IMR-90 (cell line): Measurements from ENCODE around the gene ODAD3. TPM values are rescaled to one million over a fixed set of nuclear protein-coding genes. Genes with fewer than 3 reads are reported as not detected.

Experiments used
- ATAC-seq: fragments of 200-7000 bp; cut with Tn5 transposase; 2 replicates; pipeline ENCODE4 v1.9.1; 2020; ENCODE audit warnings: low read depth, mild to moderate bottlenecking, moderate library complexity
- BruUV-seq: library from RNA; stranded (reverse); fragments of 400-500 nt; replicated peaks from 2 replicates; lab custom pipeline; 2021; lab: Mats Ljungman, UMichigan
- CTCF ChIA-PET: fragments of 300-600 bp; formaldehyde crosslinking; extraction: SDS; loops from one replicate; lab custom pipeline; 2021; ENCODE audit warnings: antibody characterized with exemption; lab: Yijun Ruan, JAX
- POLR2A ChIA-PET: fragments of 300-600 bp; sonication (Branson Sonifier 250); formaldehyde crosslinking; loops from one replicate; lab custom pipeline; 2022; ENCODE audit warnings: antibody characterized with exemption; ENCODE audit not compliant: unreplicated experiment; lab: Charles Lee
- DNase-seq: peaks from one replicate; pipeline ENCODE4 v3.0.0; 2013
- H2AFZ ChIP-seq: replicated peaks from 2 replicates; pipeline ENCODE3; 2013; ENCODE audit warnings: low read length, mild to moderate bottlenecking; ENCODE audit not compliant: poor library complexity
- H2AK5ac ChIP-seq: 2 replicates; pipeline ENCODE4 v1.6.1; 2013; ENCODE audit warnings: low read depth, low read length, inconsistent platforms
- H2AK9ac ChIP-seq: replicated peaks from 2 replicates; pipeline ENCODE3; 2013; ENCODE audit warnings: mild to moderate bottlenecking, low read depth, low read length, moderate library complexity; ENCODE audit not compliant: poor library complexity
- H2BK120ac ChIP-seq: 2 replicates; pipeline ENCODE4 v1.6.1; 2013; ENCODE audit warnings: low read depth, low read length, inconsistent platforms
- H2BK15ac ChIP-seq: 3 replicates; pipeline ENCODE4 v1.6.1; 2013; ENCODE audit warnings: low read depth, low read length, inconsistent platforms
- H2BK20ac ChIP-seq: 2 replicates; pipeline ENCODE4 v1.6.1; 2013; ENCODE audit warnings: low read depth, mild to moderate bottlenecking, inconsistent platforms, low read length, moderate library complexity
- H2BK5ac ChIP-seq: 2 replicates; pipeline ENCODE4 v1.6.1; 2013; ENCODE audit warnings: mild to moderate bottlenecking, low read depth, low read length, inconsistent platforms; ENCODE audit not compliant: poor library complexity, severe bottlenecking
- H3K14ac ChIP-seq: replicated peaks from 2 replicates; pipeline ENCODE4 v1.6.1; 2013; ENCODE audit warnings: low read depth, low read length, inconsistent platforms
- H3K18ac ChIP-seq: 2 replicates; pipeline ENCODE4 v1.6.1; 2013; ENCODE audit warnings: low read depth, low read length, control low read depth
- H3K23ac ChIP-seq: 2 replicates; pipeline ENCODE4 v1.6.1; 2013; ENCODE audit warnings: low read depth, low read length, inconsistent platforms
- H3K27ac ChIP-seq: 2 replicates; pipeline ENCODE4 v1.5.1; 2013; ENCODE audit warnings: mild to moderate bottlenecking, control low read depth, low read length; ENCODE audit not compliant: insufficient read depth
- H3K27me3 ChIP-seq: 2 replicates; pipeline ENCODE4 v1.6.1; 2013; ENCODE audit warnings: low read length; ENCODE audit not compliant: control insufficient read depth, insufficient read depth
- H3K36me3 ChIP-seq: 2 replicates; pipeline ENCODE4 v1.6.1; 2013; ENCODE audit warnings: low read length, mixed read lengths; ENCODE audit not compliant: control insufficient read depth, insufficient read depth
- H3K4ac ChIP-seq: 2 replicates; pipeline ENCODE4 v1.6.1; 2013; ENCODE audit warnings: low read depth, low read length, inconsistent platforms
- H3K4me1 ChIP-seq: 2 replicates; pipeline ENCODE4 v1.6.1; 2013; ENCODE audit warnings: low read length, mixed read lengths; ENCODE audit not compliant: control insufficient read depth, insufficient read depth
- H3K4me2 ChIP-seq: 2 replicates; pipeline ENCODE4 v1.6.1; 2013; ENCODE audit warnings: low read depth, mild to moderate bottlenecking, control low read depth, low read length, moderate library complexity
- H3K4me3 ChIP-seq: 2 replicates; pipeline ENCODE4 v1.5.1; 2013; ENCODE audit warnings: low read depth, mild to moderate bottlenecking, control low read depth, low read length, moderate library complexity; ENCODE audit not compliant: insufficient read depth
- H3K56ac ChIP-seq: 2 replicates; pipeline ENCODE4 v1.6.1; 2013; ENCODE audit warnings: low read length, inconsistent platforms; ENCODE audit not compliant: insufficient read depth; ENCODE audit errors: extremely low read depth
- H3K79me1 ChIP-seq, 2 experiments: 2 replicates each; pipeline ENCODE4 v1.6.1; 2013; ENCODE audit warnings: low read length in 2 of 2, inconsistent platforms in 1 of 2, low read depth in 1 of 2
- H3K9ac ChIP-seq: 2 replicates; pipeline ENCODE4 v1.6.1; 2013; ENCODE audit warnings: low read depth, low read length, control low read depth
- H3K9me1 ChIP-seq: 2 replicates; pipeline ENCODE4 v1.6.1; 2013; ENCODE audit warnings: low read length, inconsistent platforms; ENCODE audit not compliant: insufficient read depth
- H3K9me3 ChIP-seq: 2 replicates; pipeline ENCODE4 v1.6.1; 2013; ENCODE audit warnings: low read length; ENCODE audit not compliant: control insufficient read depth, insufficient read depth
- H4K20me1 ChIP-seq: 2 replicates; pipeline ENCODE4 v1.6.1; 2013; ENCODE audit warnings: low read length, inconsistent platforms; ENCODE audit not compliant: insufficient read depth
- H4K5ac ChIP-seq: 2 replicates; pipeline ENCODE4 v1.6.1; 2013; ENCODE audit warnings: mild to moderate bottlenecking, low read depth, low read length, control low read depth
- H4K8ac ChIP-seq, 2 experiments: 2 replicates each; pipeline ENCODE4 v1.6.1; 2013; ENCODE audit warnings: low read depth in 2 of 2, low read length in 2 of 2, control low read depth in 1 of 2, inconsistent platforms in 1 of 2
- H4K91ac ChIP-seq: 2 replicates; pipeline ENCODE4 v1.6.1; 2013; ENCODE audit warnings: low read depth, low read length, inconsistent platforms; ENCODE audit not compliant: insufficient read depth
- SMC3 ChIP-seq: fragments of 150-350 bp; IDR thresholded peaks from 2 replicates; pipeline ENCODE4 v1.6.1; 2016; ENCODE audit warnings: low read depth, mild to moderate bottlenecking, antibody characterized with exemption, low read length, moderate library complexity
- WGBS, 2 experiments: methylation state at CpG; one replicate each; pipeline versions ENCODE4 v1.1.5 to v1.1.7; 2013; ENCODE audit warnings: missing lambda C conversion rate in 2 of 2; ENCODE audit not compliant: insufficient read length in 1 of 2; ENCODE audit errors: extremely low coverage in 2 of 2; 5-methylcytosine and 5-hydroxymethylcytosine counted together
- dilution Hi-C: fragments of 300-500 bp; cut with HindIII; formaldehyde crosslinking; loops from one replicate; pipeline ENCODE4 v1.14.3; 2018; ENCODE audit warnings: low sequenced_read_pairs; ENCODE audit not compliant: unreplicated experiment
- in situ Hi-C: fragments of 300-500 bp; cut with MboI; formaldehyde crosslinking; loops from 3 replicates; pipeline ENCODE4 v1.14.3; 2019; ENCODE audit warnings: low sequenced_read_pairs, inconsistent platforms, mixed read lengths
- intact Hi-C: fragments of 100-400 bp; cut with micrococcal nuclease; formaldehyde crosslinking; loops from 2 replicates; pipeline ENCODE4 v1.10.0; 2022
- polyA plus RNA-seq, 3 experiments: library from polyadenylated mRNA; depleted of rRNA; stranded (reverse); fragments of >200 nt; gene quantifications; 2 replicates each; pipeline ENCODE4 v1.2.3, GENCODE V29; 2012; ENCODE audit warnings: low replicate concordance in 1 of 3
- total RNA-seq: library from RNA; depleted of rRNA; stranded (reverse); fragments of >200 nt; gene quantifications from 2 replicates; pipeline ENCODE4 v1.2.3, GENCODE V29; 2012

Gene ODAD3
- total and polyA plus RNA-seq, 2 of the 4 experiments (the other 2 are of a cell fraction): under 0.01 to 0.44 TPM

DNA sequence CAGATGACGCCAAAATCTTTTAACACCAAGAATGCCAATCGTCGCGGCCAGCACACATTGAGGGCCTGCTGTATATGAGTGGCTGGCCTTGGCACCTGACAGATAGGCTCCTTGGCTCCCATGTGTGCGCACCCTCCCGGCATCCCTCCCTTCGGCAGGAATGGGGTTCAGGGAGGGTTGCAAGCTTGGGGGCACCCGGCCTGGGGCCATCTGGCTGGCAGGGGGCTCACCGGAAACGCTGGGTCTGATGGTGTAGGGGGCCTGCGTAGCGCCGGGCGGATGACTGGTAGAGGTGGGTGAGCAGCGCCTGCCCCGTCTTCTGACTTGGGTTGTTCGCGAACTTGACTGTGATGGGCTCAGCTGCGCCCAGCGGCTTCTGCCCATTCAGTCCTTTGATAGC is 22.9 kb upstream of the ODAD3 start:
- Histone ChIP-seq H3K27ac (no peak overlapping the region), H3K4me3 (no peak overlapping the region), H3K27me3 (no peaks in the 10 kb centered on the region; the same call in 1 of the 2 replicates), H3K4me2 (no peak overlapping the region), H3K9me1 (no peaks in the 10 kb centered on the region), H3K56ac (no peak overlapping the region), H3K23ac (no peak overlapping the region), H3K4ac (no peak overlapping the region), H4K5ac (no peak overlapping the region), H2BK5ac (no peak overlapping the region), H3K36me3 (no peaks in the 10 kb centered on the region), H3K14ac (no peak overlapping the region), H4K91ac (no peak overlapping the region), H3K18ac (no peak overlapping the region), H3K9me3 (no peaks in the 10 kb centered on the region), H4K8ac (no peak overlapping the region), H2BK20ac (no peak overlapping the region), H2AK5ac (no peak overlapping the region), H2BK15ac (no peak overlapping the region), H3K9ac (no peak overlapping the region), H2AK9ac (no peak overlapping the region), H2BK120ac (no peak overlapping the region), H2AFZ (no peak overlapping the region), H3K4me1 (no peaks in the 10 kb centered on the region), H4K20me1 (no peaks in the 10 kb centered on the region), H3K79me1 (no peaks in the 10 kb centered on the region)
- no peak for DNase-seq
- in situ Hi-C loops: no loop called here
- BruUV-seq: no TSS peak
- 83% methylated on average over 10 of the region's 20 CpGs; no CpG with 5 or more reads in 1 of the 2 experiments for WGBS, 2 experiments
- intact Hi-C loops: no loop called here
- ChIA-PET POLR2A (no interaction called here), CTCF (no interaction called here)
- no peak for ATAC-seq
- dilution Hi-C loops: no loop called here
- no peak for TF ChIP-seq SMC3
